HPDE6-E6E7 (cell line): Measurements from ENCODE around the gene CMPK1.

Experiments
- DNase-seq: peaks from one replicate; pipeline ENCODE4 v3.0.0; 2011; ENCODE audit warnings: missing footprints; ENCODE audit errors: extremely low spot score

The CMPK1 gene

GRCh38 chr1:47423872-47424271 is 90.3 kb downstream of the CMPK1 start:
- DNase-seq = no peak

- peak; percentile 41 for DNase-seq
Measured at GRCh38 chr1:47424336-47424982, 90.9 kb downstream of the CMPK1 start.
